ENCODE measurements around the gene CENPM.

The CENPM gene

GRCh38 chr22:41975299-41976069 lies 28.5 kb upstream of the CENPM start:
- Mint-ChIP-seq H3K36me3 (ENCODE audit: low read depth) (no peaks in the 10 kb centered on the region), H3K4me1 (peaks cover 5% of the 10 kb centered on the region), H3K27me3 (peaks cover 39% of the 10 kb centered on the region), H3K27ac (no peak overlapping the region), H3K4me3 (peak overlapping the region; percentile 48), H3K9me3 (no peaks in the 10 kb centered on the region)
- ATAC-seq = no peak
- DNase-seq = no peak

- Mint-ChIP-seq H3K27me3 (peaks cover 39% of the 10 kb centered on the region), H3K4me3 (no peak overlapping the region)
- no peak for ATAC-seq
Measured at GRCh38 chr22:41974691-41975290, 27.8 kb upstream of the CENPM start.

GRCh38 chr22:41971431-41971830 lies 24.5 kb upstream of the CENPM start:
- no peak overlapping the region for H3K4me3 Mint-ChIP-seq
- DNase-seq (no peak), ATAC-seq (no peak)
- no peaks in the 10 kb centered on the region for H3K36me3 Mint-ChIP-seq (ENCODE audit: low read depth)
- H3K27me3 Mint-ChIP-seq = peaks cover 25% of the 10 kb centered on the region
- peaks cover 5% of the 10 kb centered on the region for H3K4me1 Mint-ChIP-seq
- no peak overlapping the region for H3K27ac Mint-ChIP-seq
- no peaks in the 10 kb centered on the region for H3K9me3 Mint-ChIP-seq

More at GRCh38 chr22:41974691-41975290, 27.8 kb upstream of the CENPM start:
- no peaks in the 10 kb centered on the region for H3K36me3 Mint-ChIP-seq (ENCODE audit: low read depth)
- peaks cover 5% of the 10 kb centered on the region for H3K4me1 Mint-ChIP-seq
- DNase-seq = no peak
- H3K9me3 Mint-ChIP-seq = no peaks in the 10 kb centered on the region
- H3K27ac Mint-ChIP-seq = no peak overlapping the region

DNA sequence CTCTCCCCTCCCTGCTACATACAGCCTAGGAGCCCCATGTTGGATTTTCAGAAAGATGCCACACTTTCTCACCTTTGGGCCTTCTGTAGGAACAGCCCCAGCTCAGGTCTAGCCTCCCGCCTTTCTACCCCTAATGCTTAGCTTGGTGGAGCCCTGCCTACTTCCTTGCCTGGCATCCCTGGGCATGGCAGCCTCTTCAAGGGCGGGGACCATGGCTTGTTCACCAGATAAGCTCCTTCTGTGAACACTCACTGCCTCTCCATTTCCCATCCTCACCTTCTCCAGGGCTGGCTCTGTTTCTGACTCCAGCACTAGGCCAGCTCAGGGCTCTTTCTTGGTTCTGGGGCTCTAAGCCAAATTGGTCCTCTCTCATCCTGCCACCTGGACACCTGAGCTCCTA lies 23.6 kb upstream of the CENPM start:
- H3K9me3 Mint-ChIP-seq = no peaks in the 10 kb centered on the region
- DNase-seq = no peak
- no peaks in the 10 kb centered on the region for H3K36me3 Mint-ChIP-seq (ENCODE audit: low read depth)
- H3K4me1 Mint-ChIP-seq = no peaks in the 10 kb centered on the region
- no peak overlapping the region for H3K27ac Mint-ChIP-seq
- no peak for ATAC-seq
- H3K27me3 Mint-ChIP-seq = peaks cover 17% of the 10 kb centered on the region
- H3K4me3 Mint-ChIP-seq = no peak overlapping the region

GRCh38 chr22:41969110-41969646 lies 22.2 kb upstream of the CENPM start, which contains the start of gene SEPTIN3:
Gene SEPTIN3 (plus strand): TSS chr22:41969443. CDS start chr22:41971493, 2,050 bp downstream.
- ATAC-seq = no peak
- Mint-ChIP-seq H3K36me3 (ENCODE audit: low read depth) (no peaks in the 10 kb centered on the region), H3K27ac (no peak within 1 kb of the TSS), H3K4me3 (no peak within 1 kb of the TSS), H3K4me1 (no peaks in the 10 kb centered on the region), H3K9me3 (no peaks in the 10 kb centered on the region), H3K27me3 (peaks cover 11% of the 10 kb centered on the region)
- no peak for DNase-seq

GRCh38 chr22:41968601-41969000 lies 21.6 kb upstream of the CENPM start:
- DNase-seq (no peak), ATAC-seq (no peak)
- Mint-ChIP-seq H3K27ac (no peak overlapping the region), H3K4me3 (no peak overlapping the region), H3K4me1 (no peaks in the 10 kb centered on the region), H3K36me3 (ENCODE audit: low read depth) (no peaks in the 10 kb centered on the region), H3K9me3 (no peaks in the 10 kb centered on the region), H3K27me3 (peaks cover 9% of the 10 kb centered on the region)

- ATAC-seq (peak; percentile 61), DNase-seq (peak; percentile 15)
- H3K4me1 Mint-ChIP-seq = no peaks in the 10 kb centered on the region
- no peak overlapping the region for H3K4me3 Mint-ChIP-seq
- no peaks in the 10 kb centered on the region for H3K9me3 Mint-ChIP-seq
- H3K27ac Mint-ChIP-seq = no peak overlapping the region
- H3K36me3 Mint-ChIP-seq (ENCODE audit: low read depth) = no peaks in the 10 kb centered on the region
- H3K27me3 Mint-ChIP-seq = no peaks in the 10 kb centered on the region
Measured at GRCh38 chr22:41966607-41967240, 19.8 kb upstream of the CENPM start.

DNA sequence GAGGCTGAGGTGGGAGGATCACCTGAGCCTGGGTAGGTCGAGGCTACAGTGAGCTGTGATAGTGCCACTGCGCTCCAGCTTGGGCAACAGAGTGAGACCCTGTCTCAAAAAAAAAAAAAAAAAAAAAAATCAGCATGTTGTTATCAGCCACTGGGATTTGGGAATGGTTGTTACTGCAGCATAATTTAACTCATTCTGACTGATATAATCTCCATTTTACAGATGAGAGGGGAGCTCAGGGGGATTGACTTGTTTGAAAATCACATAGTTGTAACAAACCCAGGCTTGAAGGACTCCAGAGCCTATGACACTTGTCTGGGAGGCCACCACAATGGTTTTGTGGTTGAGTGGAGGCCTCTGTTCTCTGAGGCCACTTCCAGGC lies 19.3 kb upstream of the CENPM start:
- Mint-ChIP-seq H3K36me3 (ENCODE audit: low read depth) (no peaks in the 10 kb centered on the region), H3K9me3 (no peaks in the 10 kb centered on the region), H3K4me1 (no peaks in the 10 kb centered on the region), H3K4me3 (no peak overlapping the region), H3K27me3 (no peaks in the 10 kb centered on the region), H3K27ac (no peak overlapping the region)
- ATAC-seq = no peak
- no peak for DNase-seq

- H3K27ac Mint-ChIP-seq = no peak overlapping the region
- DNase-seq (no peak), ATAC-seq (no peak)
- peaks cover 2% of the 10 kb centered on the region for H3K4me1 Mint-ChIP-seq
- H3K9me3 Mint-ChIP-seq = no peaks in the 10 kb centered on the region
- H3K36me3 Mint-ChIP-seq (ENCODE audit: low read depth) = no peaks in the 10 kb centered on the region
- no peak overlapping the region for H3K4me3 Mint-ChIP-seq
- no peaks in the 10 kb centered on the region for H3K27me3 Mint-ChIP-seq
Measured at GRCh38 chr22:41964112-41964491, 17.1 kb upstream of the CENPM start.

DNA sequence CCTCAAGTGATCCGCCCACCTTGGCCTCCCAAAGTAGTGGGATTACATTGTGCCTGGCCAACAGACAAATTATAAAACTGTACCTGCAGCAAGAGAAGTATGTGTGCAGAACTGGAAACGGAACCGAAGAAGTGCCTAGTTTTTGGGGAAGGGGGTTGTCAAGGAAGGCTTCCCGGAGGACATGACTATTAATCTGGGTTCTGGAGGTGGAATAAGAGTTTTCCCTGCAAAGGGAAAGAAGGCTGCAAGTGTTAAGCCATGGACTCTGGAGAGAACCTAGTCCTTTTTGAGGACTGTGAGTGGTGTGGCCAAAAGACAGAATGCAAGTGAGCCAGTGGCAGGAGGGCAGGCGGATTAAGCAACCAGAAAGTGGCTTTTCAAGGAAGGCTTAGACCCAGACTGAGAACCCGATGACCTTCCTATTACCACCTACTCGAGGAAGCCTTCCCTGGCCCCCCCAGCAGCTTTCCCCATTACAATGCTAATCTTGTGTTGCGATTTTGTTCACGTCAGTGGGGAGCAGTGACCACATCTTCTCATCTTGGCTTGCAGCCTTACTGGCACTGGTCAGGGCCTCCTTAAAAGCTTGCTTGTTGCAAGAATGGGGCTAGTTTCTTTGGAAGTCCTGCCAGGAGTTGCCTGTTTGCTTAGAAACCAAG lies 16.6 kb upstream of the CENPM start:
- ATAC-seq (no peak), DNase-seq (no peak)
- Mint-ChIP-seq H3K4me3 (no peak overlapping the region), H3K4me1 (peaks cover 2% of the 10 kb centered on the region), H3K27me3 (no peaks in the 10 kb centered on the region), H3K36me3 (ENCODE audit: low read depth) (no peaks in the 10 kb centered on the region), H3K27ac (no peak overlapping the region), H3K9me3 (no peaks in the 10 kb centered on the region)

- no peak for DNase-seq
- Mint-ChIP-seq H3K4me1 (peaks cover 5% of the 10 kb centered on the region), H3K27me3 (no peaks in the 10 kb centered on the region), H3K9me3 (no peaks in the 10 kb centered on the region), H3K27ac (no peak overlapping the region), H3K4me3 (no peak overlapping the region), H3K36me3 (ENCODE audit: low read depth) (no peaks in the 10 kb centered on the region)
- peak; percentile 45 for ATAC-seq
Measured at GRCh38 chr22:41957941-41958556, 11.1 kb upstream of the CENPM start.

DNA sequence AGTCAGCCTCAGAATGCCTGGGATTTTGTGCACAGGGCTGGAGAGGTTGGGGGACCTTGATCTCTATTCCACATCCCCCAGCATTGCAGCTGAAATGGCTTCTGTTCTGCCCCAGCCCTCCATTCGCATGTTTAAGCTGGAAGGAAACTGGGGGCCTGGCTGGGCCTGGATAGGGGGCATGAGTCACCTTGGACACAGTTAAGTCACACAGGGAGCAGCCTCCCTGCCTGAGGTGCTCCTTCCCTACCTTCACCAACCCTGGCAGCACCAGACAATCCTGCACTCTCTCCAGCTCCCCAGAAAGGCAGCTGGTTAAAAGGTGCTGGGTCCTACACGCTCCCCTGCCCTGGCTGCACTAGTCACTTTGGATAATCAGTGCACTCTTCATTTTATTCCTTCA lies 5.8 kb upstream of the CENPM start:
- DNase-seq = no peak
- Mint-ChIP-seq H3K27ac (no peak overlapping the region), H3K36me3 (ENCODE audit: low read depth) (peaks cover 2% of the 10 kb centered on the region), H3K4me1 (peaks cover 28% of the 10 kb centered on the region), H3K4me3 (no peak overlapping the region), H3K27me3 (no peaks in the 10 kb centered on the region), H3K9me3 (no peaks in the 10 kb centered on the region)
- ATAC-seq = no peak

GRCh38 chr22:41951898-41952474 lies 5.0 kb upstream of the CENPM start, which contains the start of gene SMIM45:
Gene SMIM45 (plus strand): TSS chr22:41952150.
- peaks cover 32% of the 10 kb centered on the region for H3K4me1 Mint-ChIP-seq
- DNase-seq (no peak), ATAC-seq (no peak)

More at GRCh38 chr22:41951898-41952474, 5.0 kb upstream of the CENPM start, which contains the start of gene SMIM45:
- no peaks in the 10 kb centered on the region for H3K9me3 Mint-ChIP-seq
- H3K36me3 Mint-ChIP-seq (ENCODE audit: low read depth) = peaks cover 2% of the 10 kb centered on the region
- H3K27ac Mint-ChIP-seq = no peak within 1 kb of the TSS
- H3K27me3 Mint-ChIP-seq = no peaks in the 10 kb centered on the region
- H3K4me3 Mint-ChIP-seq = no peak within 1 kb of the TSS
